ENCODE results near the gene SEMG1. TPM values are rescaled to one million over a fixed set of nuclear protein-coding genes. Genes with fewer than 3 reads are reported as not detected.

The SEMG1 gene
- total RNA-seq, 1 experiment from 2014 or later, result 2.0 TPM

DNA sequence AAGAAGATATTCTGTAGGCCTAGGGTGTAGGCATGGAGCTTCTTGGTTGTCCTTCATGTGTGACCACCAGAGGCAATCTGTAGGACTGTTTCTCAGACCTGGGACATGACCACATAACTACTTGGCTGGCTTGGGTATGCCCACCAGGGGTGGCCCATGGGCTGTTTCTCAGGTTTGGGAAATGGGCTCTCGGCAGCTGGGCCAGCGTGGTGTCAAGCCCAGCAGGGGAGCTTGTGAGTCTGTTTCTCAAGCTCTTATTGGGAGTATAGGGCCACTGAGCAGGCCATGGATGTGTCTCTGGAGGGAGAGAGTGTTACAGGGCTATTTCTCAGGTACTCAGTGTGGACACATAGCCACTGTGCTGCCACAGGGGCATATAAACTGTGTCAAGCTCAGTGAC, 11.8 kb downstream of the SEMG1 start:
- no peak overlapping the region for H3T11ph ChIP-seq (ENCODE audit: low read length)
- Mint-ChIP-seq H3K36me3 (ENCODE audit: insufficient read depth in 1 of 3, low read depth in 3 of 3) (no peaks in the 10 kb centered on the region), H3K4me3 (no peak overlapping the region), H3K4me1 (no peaks in the 10 kb centered on the region), H3K9me3 (no peaks in the 10 kb centered on the region), H3K27me3 (ENCODE audit: low read depth) (peaks cover 33% of the 10 kb centered on the region), H3K27ac (peak overlapping the region in 1 of 3 experiments; percentile 31; a peak in 1 of 7 replicates)
- H2BK20ac ChIP-seq (ENCODE audit: low read depth, low read length, poor library complexity, severe bottlenecking), result no peak overlapping the region
- no peak overlapping the region for H4K5ac ChIP-seq (ENCODE audit: insufficient read length, low read depth, low read length)
- H3K9ac ChIP-seq (ENCODE audit: extremely low read depth, insufficient read length, low read length), result no peak overlapping the region
- H3K4me2 ChIP-seq (ENCODE audit: insufficient read depth, insufficient read length, low read length), result no peak overlapping the region
- no peak overlapping the region for H2BK15ac ChIP-seq (ENCODE audit: low read depth, low read length)
- no peaks in the 10 kb centered on the region for H3K9me3 ChIP-seq (ENCODE audit: control insufficient read depth, low read depth, low read length)
- no peak overlapping the region for H4K8ac ChIP-seq (replicated peaks; ENCODE audit: insufficient read length, low read depth, low read length)
- no peak for DNase-seq
- no peak overlapping the region for H4K91ac ChIP-seq (ENCODE audit: insufficient read length, low read depth, low read length)
- H2BK5ac ChIP-seq (ENCODE audit: insufficient read length, low read length), result no peak overlapping the region
- H2BK120ac ChIP-seq (ENCODE audit: low read depth, low read length, poor library complexity, severe bottlenecking), result no peak overlapping the region
- no peak overlapping the region for H3K56ac ChIP-seq (ENCODE audit: insufficient read length, low read depth, low read length)
- no peaks in the 10 kb centered on the region for H3K27me3 ChIP-seq (ENCODE audit: insufficient read depth, low read length)
- H4K20me1 ChIP-seq (ENCODE audit: control insufficient read depth, insufficient read depth, insufficient read length), result no peaks in the 10 kb centered on the region
- H2AK5ac ChIP-seq (ENCODE audit: insufficient read length, low read length), result no peak overlapping the region
- H2AFZ ChIP-seq (ENCODE audit: low read length), result no peak overlapping the region
- H3K27ac ChIP-seq (ENCODE audit: insufficient read length, low read depth, low read length), result no peak overlapping the region
- H3K18ac ChIP-seq (ENCODE audit: insufficient read length, low read depth, low read length), result no peak overlapping the region
- no CpG with 5 or more reads among the region's 2 CpGs for WGBS (ENCODE audit: extremely low coverage, insufficient read length, low lambda C conversion rate)
- no peak overlapping the region for H3K14ac ChIP-seq (ENCODE audit: insufficient read depth, low read length)
- no peaks in the 10 kb centered on the region for H3K79me1 ChIP-seq (ENCODE audit: insufficient read depth, low read depth, low read length, poor library complexity, severe bottlenecking)
- H2BK12ac ChIP-seq (ENCODE audit: insufficient read length, low read depth, low read length), result no peak overlapping the region
- H3K4ac ChIP-seq (ENCODE audit: low read depth, low read length), result no peak overlapping the region
- no peaks in the 10 kb centered on the region for H3K23me2 ChIP-seq (ENCODE audit: insufficient read length, low read depth, low read length, poor library complexity, severe bottlenecking)
- TF ChIP-seq, protein P1, sequence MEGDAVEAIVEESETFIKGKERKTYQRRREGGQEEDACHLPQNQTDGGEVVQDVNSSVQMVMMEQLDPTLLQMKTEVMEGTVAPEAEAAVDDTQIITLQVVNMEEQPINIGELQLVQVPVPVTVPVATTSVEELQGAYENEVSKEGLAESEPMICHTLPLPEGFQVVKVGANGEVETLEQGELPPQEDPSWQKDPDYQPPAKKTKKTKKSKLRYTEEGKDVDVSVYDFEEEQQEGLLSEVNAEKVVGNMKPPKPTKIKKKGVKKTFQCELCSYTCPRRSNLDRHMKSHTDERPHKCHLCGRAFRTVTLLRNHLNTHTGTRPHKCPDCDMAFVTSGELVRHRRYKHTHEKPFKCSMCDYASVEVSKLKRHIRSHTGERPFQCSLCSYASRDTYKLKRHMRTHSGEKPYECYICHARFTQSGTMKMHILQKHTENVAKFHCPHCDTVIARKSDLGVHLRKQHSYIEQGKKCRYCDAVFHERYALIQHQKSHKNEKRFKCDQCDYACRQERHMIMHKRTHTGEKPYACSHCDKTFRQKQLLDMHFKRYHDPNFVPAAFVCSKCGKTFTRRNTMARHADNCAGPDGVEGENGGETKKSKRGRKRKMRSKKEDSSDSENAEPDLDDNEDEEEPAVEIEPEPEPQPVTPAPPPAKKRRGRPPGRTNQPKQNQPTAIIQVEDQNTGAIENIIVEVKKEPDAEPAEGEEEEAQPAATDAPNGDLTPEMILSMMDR (conservative IDR thresholded peaks at IDR 0.05), result no peak
- H3K79me2 ChIP-seq (ENCODE audit: insufficient read depth, low read length), result no peaks in the 10 kb centered on the region
- no peak overlapping the region for H3K23ac ChIP-seq (ENCODE audit: insufficient read length, low read depth, low read length)
- no peaks in the 10 kb centered on the region for H3K4me1 ChIP-seq (ENCODE audit: insufficient read depth, low read length)

All from H9 (cell line).